H9 (cell line): ENCODE results near the gene LRMDA. TPM values are rescaled to one million over a fixed set of nuclear protein-coding genes. Genes with fewer than 3 reads are reported as not detected.

ENCODE experiments used
- DNase-seq: peaks from one replicate; pipeline ENCODE4 v3.0.0-alpha.2; 2017
- H2AFZ ChIP-seq: one replicate; pipeline ENCODE4 v1.6.1; 2013; ENCODE audit warnings: mild to moderate bottlenecking, low read length, control low read depth, moderate library complexity
- H2AK5ac ChIP-seq: 2 replicates; pipeline ENCODE4 v1.6.1; 2013; ENCODE audit warnings: low read length, control low read depth, mixed read lengths; ENCODE audit not compliant: insufficient read length
- H2BK120ac ChIP-seq: one replicate; pipeline ENCODE4 v1.6.1; 2013; ENCODE audit warnings: low read depth, mild to moderate bottlenecking, low read length, control low read depth, inconsistent platforms; ENCODE audit not compliant: poor library complexity, severe bottlenecking
- H2BK12ac ChIP-seq: 2 replicates; pipeline ENCODE4 v1.6.1; 2013; ENCODE audit warnings: low read length, control low read depth, mixed read lengths, low read depth; ENCODE audit not compliant: insufficient read length
- H2BK15ac ChIP-seq: 2 replicates; pipeline ENCODE4 v1.6.1; 2013; ENCODE audit warnings: low read depth, low read length, control low read depth
- H2BK20ac ChIP-seq: one replicate; pipeline ENCODE4 v1.6.1; 2013; ENCODE audit warnings: low read depth, mild to moderate bottlenecking, low read length, control low read depth, inconsistent platforms; ENCODE audit not compliant: poor library complexity, severe bottlenecking
- H2BK5ac ChIP-seq: 2 replicates; pipeline ENCODE4 v1.6.1; 2013; ENCODE audit warnings: low read length, control low read depth, mixed read lengths; ENCODE audit not compliant: insufficient read length
- H3K14ac ChIP-seq: 2 replicates; pipeline ENCODE4 v1.6.1; 2013; ENCODE audit warnings: low read length, control low read depth; ENCODE audit not compliant: insufficient read depth
- H3K18ac ChIP-seq: 2 replicates; pipeline ENCODE4 v1.6.1; 2013; ENCODE audit warnings: low read depth, mild to moderate bottlenecking, mixed read lengths, low read length, control low read depth; ENCODE audit not compliant: insufficient read length
- H3K23ac ChIP-seq: 2 replicates; pipeline ENCODE4 v1.6.1; 2013; ENCODE audit warnings: low read length, control low read depth, mixed read lengths, low read depth; ENCODE audit not compliant: insufficient read length
- H3K23me2 ChIP-seq: 2 replicates; pipeline ENCODE4 v1.6.1; 2013; ENCODE audit warnings: low read depth, mild to moderate bottlenecking, mixed read lengths, low read length, control low read depth; ENCODE audit not compliant: insufficient read length, poor library complexity, severe bottlenecking
- H3K27ac ChIP-seq: 2 replicates; pipeline ENCODE4 v1.5.1; 2013; ENCODE audit warnings: low read length, control low read depth, mixed read lengths, low read depth; ENCODE audit not compliant: insufficient read length
- H3K27me3 ChIP-seq: 2 replicates; pipeline ENCODE4 v1.6.1; 2013; ENCODE audit warnings: low read length, control low read depth, inconsistent platforms; ENCODE audit not compliant: insufficient read depth
- H3K4ac ChIP-seq: 2 replicates; pipeline ENCODE4 v1.6.1; 2013; ENCODE audit warnings: low read depth, mild to moderate bottlenecking, control low read depth, inconsistent platforms, low read length, moderate library complexity
- H3K4me1 ChIP-seq: 2 replicates; pipeline ENCODE4 v1.6.1; 2013; ENCODE audit warnings: low read length, control low read depth, inconsistent platforms; ENCODE audit not compliant: insufficient read depth
- H3K4me2 ChIP-seq: 2 replicates; pipeline ENCODE4 v1.6.1; 2013; ENCODE audit warnings: low read length, control low read depth, mixed read lengths; ENCODE audit not compliant: insufficient read length, insufficient read depth
- H3K56ac ChIP-seq: 2 replicates; pipeline ENCODE4 v1.6.1; 2013; ENCODE audit warnings: low read depth, mild to moderate bottlenecking, mixed read lengths, low read length, control low read depth; ENCODE audit not compliant: insufficient read length
- H3K79me1 ChIP-seq: 2 replicates; pipeline ENCODE4 v1.6.1; 2013; ENCODE audit warnings: low read depth, mild to moderate bottlenecking, moderate library complexity, low read length, control low read depth, inconsistent platforms; ENCODE audit not compliant: insufficient read depth, poor library complexity, severe bottlenecking
- H3K79me2 ChIP-seq: 2 replicates; pipeline ENCODE4 v1.6.1; 2013; ENCODE audit warnings: low read length, control low read depth, inconsistent platforms; ENCODE audit not compliant: insufficient read depth
- H3K9ac ChIP-seq: 2 replicates; pipeline ENCODE4 v1.6.1; 2013; ENCODE audit warnings: low read length, control low read depth, mixed read lengths; ENCODE audit not compliant: insufficient read length; ENCODE audit errors: extremely low read depth
- H3K9me3 ChIP-seq: one replicate; pipeline ENCODE4 v1.6.1; 2013; ENCODE audit warnings: low read depth, low read length, inconsistent platforms; ENCODE audit not compliant: control insufficient read depth
- H3T11ph ChIP-seq: one replicate; pipeline ENCODE4 v1.6.1; 2013; ENCODE audit warnings: mild to moderate bottlenecking, low read length, control low read depth, inconsistent platforms
- H4K20me1 ChIP-seq: one replicate; pipeline ENCODE4 v1.6.1; 2013; ENCODE audit not compliant: control insufficient read depth, insufficient read length, insufficient read depth
- H4K5ac ChIP-seq: 2 replicates; pipeline ENCODE4 v1.6.1; 2013; ENCODE audit warnings: low read depth, mild to moderate bottlenecking, mixed read lengths, low read length, control low read depth; ENCODE audit not compliant: insufficient read length
- H4K8ac ChIP-seq: replicated peaks from 2 replicates; pipeline ENCODE4 v1.6.1; 2013; ENCODE audit warnings: low read length, control low read depth, mixed read lengths, low read depth; ENCODE audit not compliant: insufficient read length
- H4K91ac ChIP-seq: 2 replicates; pipeline ENCODE4 v1.6.1; 2013; ENCODE audit warnings: low read depth, mild to moderate bottlenecking, moderate library complexity, mixed read lengths, low read length, control low read depth; ENCODE audit not compliant: insufficient read length
- H3K27ac Mint-ChIP-seq, 3 experiments: 2 replicates in 2 of 3; 3 replicates in 1 of 3; pipeline ENCODE4 v1.8.0; 2020 to 2021; ENCODE audit warnings: mixed read lengths in 3 of 3, mild to moderate bottlenecking in 1 of 3, moderate library complexity in 1 of 3
- H3K27me3 Mint-ChIP-seq: 2 replicates; pipeline ENCODE4 v1.8.0; 2021; ENCODE audit warnings: low read depth, mild to moderate bottlenecking, moderate library complexity, mixed read lengths
- H3K36me3 Mint-ChIP-seq, 3 experiments: 2 replicates in 2 of 3; 3 replicates in 1 of 3; pipeline ENCODE4 v1.8.0; 2020 to 2021; ENCODE audit warnings: low read depth in 3 of 3, mixed read lengths in 3 of 3; ENCODE audit not compliant: insufficient read depth in 1 of 3
- H3K4me1 Mint-ChIP-seq, 2 experiments: 2 replicates each; pipeline ENCODE4 v1.8.0; 2020; ENCODE audit warnings: mixed read lengths in 2 of 2
- H3K4me3 Mint-ChIP-seq, 2 experiments: 2 replicates in 1 of 2; 3 replicates in 1 of 2; pipeline ENCODE4 v1.8.0; 2020 to 2021; ENCODE audit warnings: mild to moderate bottlenecking in 2 of 2, mixed read lengths in 2 of 2, moderate library complexity in 1 of 2
- H3K9me3 Mint-ChIP-seq, 2 experiments: 2 replicates in 1 of 2; 3 replicates in 1 of 2; pipeline ENCODE4 v1.8.0; 2020; ENCODE audit warnings: mild to moderate bottlenecking in 2 of 2, mixed read lengths in 2 of 2, moderate library complexity in 1 of 2
- CTCF ChIP-seq: fragments of 200-600 bp; sonication (generic); conservative IDR thresholded peaks from 3 replicates; pipeline ENCODE4 v1.8.0; 2021; ENCODE audit warnings: antibody characterized with exemption, mild to moderate bottlenecking
- WGBS: extraction: QIAGEN DNeasy Blood & Tissue Kit; methylation state at CpG from one replicate; pipeline ENCODE4 v1.1.7; 2013; ENCODE audit warnings: missing lambda C conversion rate, low lambda C conversion rate, mixed read lengths; ENCODE audit not compliant: insufficient read length; ENCODE audit errors: extremely low coverage; 5-methylcytosine and 5-hydroxymethylcytosine counted together
- total RNA-seq: library from RNA; stranded (reverse); gene quantifications from 2 replicates; pipeline ENCODE4 v1.2.1, GENCODE V29; 2021

The LRMDA gene
- total RNA-seq, 1 experiment from 2014 or later, result 1.8 TPM

GRCh38 chr10:75429159-75429827 is 2.1 kb upstream of the LRMDA start:
- no peak overlapping the region for H2BK15ac ChIP-seq
- no peak overlapping the region for H2BK20ac ChIP-seq
- Mint-ChIP-seq H3K27ac (no peak overlapping the region; a peak in 1 of 7 replicates), H3K27me3 (peaks cover 95% of the 10 kb centered on the region), H3K4me1 (peaks cover 28 to 37% of the 10 kb centered on the region in 2 experiments), H3K9me3 (no peaks in the 10 kb centered on the region; a peak in 2 of 5 replicates), H3K36me3 (no peaks in the 10 kb centered on the region), H3K4me3 (no peak overlapping the region; a peak in 1 of 5 replicates)
- no peak overlapping the region for H4K5ac ChIP-seq
- peaks cover 60% of the 10 kb centered on the region for H3K27me3 ChIP-seq
- no peak overlapping the region for H3K14ac ChIP-seq
- no peaks in the 10 kb centered on the region for H3K79me1 ChIP-seq
- no peak overlapping the region for H2AK5ac ChIP-seq
- H3K23ac ChIP-seq, result no peak overlapping the region
- no peak overlapping the region for H3K4ac ChIP-seq
- TF ChIP-seq CTCF, result no peak
- no peaks in the 10 kb centered on the region for H3K79me2 ChIP-seq
- H3K27ac ChIP-seq, result no peak overlapping the region
- H3K56ac ChIP-seq, result no peak overlapping the region
- H3K4me2 ChIP-seq, result no peak overlapping the region
- no peak for DNase-seq
- H3T11ph ChIP-seq, result no peak overlapping the region
- no peak overlapping the region for H2AFZ ChIP-seq
- H3K9ac ChIP-seq, result no peak overlapping the region
- H3K4me1 ChIP-seq, result no peaks in the 10 kb centered on the region
- no peak overlapping the region for H4K91ac ChIP-seq
- no peak overlapping the region for H4K8ac ChIP-seq
- H2BK120ac ChIP-seq, result no peak overlapping the region
- WGBS, result no CpG with 5 or more reads among the region's 5 CpGs
- no peaks in the 10 kb centered on the region for H3K9me3 ChIP-seq
- H3K18ac ChIP-seq, result no peak overlapping the region
- no peaks in the 10 kb centered on the region for H3K23me2 ChIP-seq
- no peaks in the 10 kb centered on the region for H4K20me1 ChIP-seq
- H2BK5ac ChIP-seq, result no peak overlapping the region
- no peak overlapping the region for H2BK12ac ChIP-seq
